HFFc6 (cell line): ENCODE data around the gene TRDN. TPM values are rescaled to one million over a fixed set of nuclear protein-coding genes. Genes with fewer than 3 reads are reported as not detected.

Experiments
- DNase-seq: peaks from one replicate; pipeline ENCODE4 v3.0.0-alpha.2; 2018
- H3K27ac Mint-ChIP-seq: 2 replicates; pipeline ENCODE4 v1.8.0; 2020; ENCODE audit warnings: mild to moderate bottlenecking, mixed read lengths
- H3K27me3 Mint-ChIP-seq: 2 replicates; pipeline ENCODE4 v1.8.0; 2021; ENCODE audit warnings: mild to moderate bottlenecking, moderate library complexity, mixed read lengths; ENCODE audit not compliant: insufficient read depth
- H3K36me3 Mint-ChIP-seq: 2 replicates; pipeline ENCODE4 v1.8.0; 2021; ENCODE audit warnings: low read depth, mixed read lengths
- H3K4me1 Mint-ChIP-seq: 2 replicates; pipeline ENCODE4 v1.8.0; 2020; ENCODE audit warnings: low read depth, mixed read lengths
- H3K4me3 Mint-ChIP-seq: 2 replicates; pipeline ENCODE4 v1.8.0; 2020; ENCODE audit warnings: mild to moderate bottlenecking, moderate library complexity, mixed read lengths
- H3K9me3 Mint-ChIP-seq: 2 replicates; pipeline ENCODE4 v1.8.0; 2020; ENCODE audit warnings: mild to moderate bottlenecking, mixed read lengths
- total RNA-seq, 6 experiments: library from RNA; stranded (reverse); fragmentation: NEBNext Ultra II Directional; extraction: Animal tissue kit (Norgen Biotek cat#: 25700); gene quantifications; 2 replicates in 1 of 6; 3 replicates in 5 of 6; pipeline ENCODE4 v1.2.3, GENCODE V29; 2021
- TF ChIP-seq, protein P1 (sequence below): fragments of 200-600 bp; sonication (generic); IDR thresholded peaks from 2 replicates; pipeline ENCODE4 v1.5.0; 2021; ENCODE audit warnings: antibody characterized with exemption, mild to moderate bottlenecking

Gene TRDN
- total RNA-seq, 6 experiments from 2014 or later, result not detected

DNA sequence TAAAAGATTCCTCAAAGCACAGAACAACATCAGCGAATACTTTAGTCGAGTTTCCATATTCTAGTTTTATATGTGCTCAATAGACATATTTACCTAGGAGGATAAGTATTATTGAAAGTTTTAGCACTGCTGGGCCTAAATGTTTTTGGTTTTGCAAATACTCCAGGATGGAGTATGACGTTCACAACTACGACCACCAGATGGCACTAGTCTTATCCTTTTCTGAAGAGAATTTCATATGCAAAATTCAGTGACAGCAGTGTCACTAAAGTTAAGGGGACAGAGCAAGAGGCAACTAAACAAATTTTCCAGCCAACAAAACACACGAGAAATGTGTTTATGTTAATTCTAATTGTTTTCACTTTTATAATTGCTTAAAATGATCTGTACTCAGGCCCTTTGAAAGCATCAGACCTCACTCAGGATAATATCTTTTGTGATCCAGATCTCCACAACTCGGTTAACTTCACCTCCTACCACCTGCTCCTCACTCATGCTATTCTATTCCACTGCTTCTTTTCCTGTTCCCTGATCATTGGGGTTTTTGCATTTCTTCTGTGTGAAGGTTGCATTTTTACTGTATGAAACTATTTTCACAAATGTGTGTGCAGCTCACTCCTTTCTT is 220.8 kb downstream of the TRDN start:
- H3K27me3 Mint-ChIP-seq, result no peaks in the 10 kb centered on the region

DNA sequence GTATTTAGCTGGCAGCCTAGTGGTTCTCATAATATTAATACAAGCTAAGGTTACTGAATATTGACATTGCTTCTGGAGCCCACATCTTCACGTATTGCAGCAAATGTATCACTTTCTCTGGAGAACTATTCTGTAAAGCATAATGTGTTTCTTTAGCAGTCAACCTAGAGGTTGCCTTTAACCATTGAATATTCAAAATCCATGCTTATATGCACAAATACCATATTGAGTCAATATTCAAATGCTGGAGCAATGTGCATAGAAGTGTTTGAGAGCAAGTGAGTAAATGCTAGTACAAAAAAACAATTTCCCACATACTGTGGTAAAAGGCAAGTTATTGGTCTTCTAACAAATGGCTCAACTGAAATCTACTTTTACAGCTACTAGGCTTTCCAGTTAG is 231.8 kb downstream of the TRDN start:
- no peak overlapping the region for H3K4me3 Mint-ChIP-seq
- TF ChIP-seq, protein P1, sequence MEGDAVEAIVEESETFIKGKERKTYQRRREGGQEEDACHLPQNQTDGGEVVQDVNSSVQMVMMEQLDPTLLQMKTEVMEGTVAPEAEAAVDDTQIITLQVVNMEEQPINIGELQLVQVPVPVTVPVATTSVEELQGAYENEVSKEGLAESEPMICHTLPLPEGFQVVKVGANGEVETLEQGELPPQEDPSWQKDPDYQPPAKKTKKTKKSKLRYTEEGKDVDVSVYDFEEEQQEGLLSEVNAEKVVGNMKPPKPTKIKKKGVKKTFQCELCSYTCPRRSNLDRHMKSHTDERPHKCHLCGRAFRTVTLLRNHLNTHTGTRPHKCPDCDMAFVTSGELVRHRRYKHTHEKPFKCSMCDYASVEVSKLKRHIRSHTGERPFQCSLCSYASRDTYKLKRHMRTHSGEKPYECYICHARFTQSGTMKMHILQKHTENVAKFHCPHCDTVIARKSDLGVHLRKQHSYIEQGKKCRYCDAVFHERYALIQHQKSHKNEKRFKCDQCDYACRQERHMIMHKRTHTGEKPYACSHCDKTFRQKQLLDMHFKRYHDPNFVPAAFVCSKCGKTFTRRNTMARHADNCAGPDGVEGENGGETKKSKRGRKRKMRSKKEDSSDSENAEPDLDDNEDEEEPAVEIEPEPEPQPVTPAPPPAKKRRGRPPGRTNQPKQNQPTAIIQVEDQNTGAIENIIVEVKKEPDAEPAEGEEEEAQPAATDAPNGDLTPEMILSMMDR, result no peak
- H3K4me1 Mint-ChIP-seq, result no peaks in the 10 kb centered on the region
- DNase-seq, result no peak
- peaks cover 21% of the 10 kb centered on the region for H3K9me3 Mint-ChIP-seq
- no peak overlapping the region for H3K27ac Mint-ChIP-seq
- H3K36me3 Mint-ChIP-seq, result no peaks in the 10 kb centered on the region
- no peaks in the 10 kb centered on the region for H3K27me3 Mint-ChIP-seq

More for the DNA sequence above, 220.8 kb downstream of the TRDN start:
- Mint-ChIP-seq H3K36me3 (no peaks in the 10 kb centered on the region), H3K4me1 (no peaks in the 10 kb centered on the region), H3K4me3 (no peak overlapping the region), H3K9me3 (peaks cover 10% of the 10 kb centered on the region), H3K27ac (no peak overlapping the region)
- DNase-seq, result peak; percentile 28
- TF ChIP-seq, protein P1, result peak; percentile 85

DNA sequence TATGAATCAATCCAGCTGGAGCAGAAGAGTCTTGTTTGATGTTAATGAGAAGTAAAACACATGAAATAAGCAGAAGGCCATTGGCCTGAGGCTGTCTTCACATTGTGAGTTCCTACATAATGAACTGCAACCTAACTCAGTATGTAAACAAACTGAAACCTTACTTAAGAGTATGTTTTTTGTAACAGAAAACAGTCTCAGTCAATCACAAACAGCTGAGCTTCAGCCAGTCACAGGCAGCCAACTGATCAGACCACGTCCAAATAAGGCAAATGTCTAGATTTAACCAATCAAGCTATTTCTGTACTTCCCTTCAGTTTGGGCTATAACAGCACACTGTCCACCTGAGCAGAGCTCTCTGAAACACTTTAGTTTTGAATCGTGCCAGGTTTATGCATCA is 234.7 kb downstream of the TRDN start:
- H3K9me3 Mint-ChIP-seq, result peaks cover 27% of the 10 kb centered on the region
- no peaks in the 10 kb centered on the region for H3K4me1 Mint-ChIP-seq
- H3K36me3 Mint-ChIP-seq, result no peaks in the 10 kb centered on the region
- DNase-seq, result no peak
- H3K27me3 Mint-ChIP-seq, result no peaks in the 10 kb centered on the region
- no peak overlapping the region for H3K27ac Mint-ChIP-seq
- TF ChIP-seq, protein P1, result no peak
- no peak overlapping the region for H3K4me3 Mint-ChIP-seq

DNA sequence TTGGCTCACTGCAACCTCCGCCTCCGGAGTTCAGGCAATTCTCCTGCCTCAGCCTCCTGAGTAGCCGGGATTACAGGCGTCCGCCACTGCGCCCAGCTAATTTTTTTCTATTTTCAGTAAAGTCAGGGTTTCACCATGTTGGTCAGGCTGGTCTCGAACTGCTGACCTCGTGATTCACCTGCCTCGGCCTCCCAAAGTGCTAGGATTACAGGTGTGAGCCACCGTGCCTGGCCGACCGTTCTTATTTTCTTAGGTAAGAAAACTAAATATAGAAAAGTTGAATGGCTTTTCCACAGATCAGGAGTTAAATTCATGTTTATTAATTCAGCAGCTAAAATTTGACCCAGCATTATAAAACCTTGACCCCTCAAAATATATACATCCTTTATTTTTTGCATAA is 238.7 kb downstream of the TRDN start:
- Mint-ChIP-seq H3K4me3 (no peak overlapping the region), H3K9me3 (peaks cover 33% of the 10 kb centered on the region), H3K27me3 (no peaks in the 10 kb centered on the region), H3K27ac (no peak overlapping the region), H3K4me1 (no peaks in the 10 kb centered on the region), H3K36me3 (no peaks in the 10 kb centered on the region; the same call in 1 of the 2 replicates)
- no peak for DNase-seq
- TF ChIP-seq, protein P1, result no peak

DNA sequence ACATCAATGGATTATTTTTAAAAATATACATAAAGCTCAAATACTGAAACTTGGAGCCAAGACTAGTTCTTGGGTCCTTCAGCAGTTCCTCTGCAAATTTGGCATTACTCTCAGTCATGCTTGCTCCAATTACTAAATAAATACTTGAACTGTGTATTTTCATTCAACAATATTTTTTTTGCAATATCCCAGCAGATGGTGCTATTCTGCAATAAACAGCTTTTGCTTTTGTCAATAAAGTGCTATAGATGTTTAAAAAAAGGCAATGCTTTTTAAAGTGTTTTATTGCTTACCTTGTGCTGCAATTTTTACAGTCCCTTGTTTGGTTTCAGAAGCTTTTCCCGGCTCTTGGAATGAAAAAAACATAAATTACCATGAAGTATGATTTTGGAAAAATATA is 243.4 kb downstream of the TRDN start:
- Mint-ChIP-seq H3K27me3 (no peaks in the 10 kb centered on the region), H3K4me3 (no peak overlapping the region)

More for the DNA sequence above, 243.4 kb downstream of the TRDN start:
- H3K4me1 Mint-ChIP-seq, result no peaks in the 10 kb centered on the region
- H3K9me3 Mint-ChIP-seq, result peaks cover 30% of the 10 kb centered on the region
- TF ChIP-seq, protein P1, result peak; percentile 29; the same call in 1 of the 2 replicates
- H3K27ac Mint-ChIP-seq, result no peak overlapping the region
- DNase-seq, result no peak
- H3K36me3 Mint-ChIP-seq, result no peaks in the 10 kb centered on the region; the same call in 1 of the 2 replicates
